ENCODE measurements around the gene ASPM. TPM values are rescaled to one million over a fixed set of nuclear protein-coding genes. Genes with fewer than 3 reads are reported as not detected.

The ASPM gene
- total RNA-seq (2022; extraction: Qiagen RNA extraction; ENCODE audit: low read depth): 6.7 to 26.1 TPM (median 22.7 TPM) in 5 replicates

GRCh38 chr1:197146101-197147095 is at the start of gene ASPM:
ASPM (minus strand) TSS chr1:197146669; CDS start chr1:197146437, 232 bp downstream.

GRCh38 chr1:197066719-197067456 is 79.6 kb downstream of the ASPM start, which contains the start of gene F13B:
F13B (minus strand) TSS chr1:197067260; CDS start chr1:197067223, 37 bp downstream.

Other genes starting within 250 kb of the ASPM start
- not detected in 5 replicates for gene CFHR2, start 202.9 kb downstream of the ASPM start, total RNA-seq (2022; extraction: Qiagen RNA extraction; ENCODE audit: low read depth)
- not detected in 5 replicates for gene CFHR5, start 169.1 kb downstream of the ASPM start, total RNA-seq (2022; extraction: Qiagen RNA extraction; ENCODE audit: low read depth)
- gene F13B, start 79.4 kb downstream of the ASPM start, total RNA-seq (2022; extraction: Qiagen RNA extraction; ENCODE audit: low read depth): 0.06 to 0.09 TPM (median 0.08 TPM) in 3 of 5 replicates, not detected in the others
- 0.49 to 3.8 TPM (median 3.3 TPM) in 5 replicates for gene ZBTB41, start 54.6 kb upstream of the ASPM start, total RNA-seq (2022; extraction: Qiagen RNA extraction; ENCODE audit: low read depth)
- gene CRB1, start 121.6 kb upstream of the ASPM start, total RNA-seq (2022; extraction: Qiagen RNA extraction; ENCODE audit: low read depth): 0.06 TPM in 1 of 5 replicates, not detected in the others